GM21786 (cell line): ENCODE measurements around the gene DNAAF9.

Source experiments
- ATAC-seq: cut with Tn5 transposase; IDR thresholded peaks from one replicate; pipeline ENCODE4 v1.9.1; 2021; ENCODE audit not compliant: unreplicated experiment

Gene DNAAF9

GRCh38 chr20:3412600-3413392, 5.3 kb upstream of the DNAAF9 start:
- ATAC-seq: no peak

GRCh38 chr20:3410464-3410863, 3.0 kb upstream of the DNAAF9 start:
- no peak for ATAC-seq

GRCh38 chr20:3409417-3409816, 1.9 kb upstream of the DNAAF9 start:
- ATAC-seq: no peak

GRCh38 chr20:3407771-3408637, 535 bp upstream of the DNAAF9 start:
- peak; percentile 39 for ATAC-seq

GRCh38 chr20:3406481-3407039, 909 bp downstream of the DNAAF9 start:
- ATAC-seq: no peak

- ATAC-seq: no peak
Observed at GRCh38 chr20:3405696-3406358, 1.6 kb downstream of the DNAAF9 start.

GRCh38 chr20:3405139-3405538, 2.3 kb downstream of the DNAAF9 start:
- no peak for ATAC-seq

- no peak for ATAC-seq
Observed at GRCh38 chr20:3404402-3404801, 3.1 kb downstream of the DNAAF9 start.

- no peak for ATAC-seq
Observed at GRCh38 chr20:3403741-3404140, 3.7 kb downstream of the DNAAF9 start.

- ATAC-seq: no peak
Observed at GRCh38 chr20:3402453-3402852, 5.0 kb downstream of the DNAAF9 start.

- ATAC-seq: no peak
Observed at GRCh38 chr20:3400260-3401155, 7.0 kb downstream of the DNAAF9 start.

- no peak for ATAC-seq
Observed at GRCh38 chr20:3398681-3399252, 8.7 kb downstream of the DNAAF9 start.

- no peak for ATAC-seq
Observed at GRCh38 chr20:3396492-3396891, 11.0 kb downstream of the DNAAF9 start.

- ATAC-seq: no peak
Observed at GRCh38 chr20:3392756-3393155, 14.7 kb downstream of the DNAAF9 start.

- ATAC-seq: no peak
Observed at GRCh38 chr20:3390759-3391425, 16.6 kb downstream of the DNAAF9 start.

GRCh38 chr20:3383878-3384495, 23.5 kb downstream of the DNAAF9 start:
- no peak for ATAC-seq

- ATAC-seq: no peak
Observed at GRCh38 chr20:3382836-3383235, 24.6 kb downstream of the DNAAF9 start.

GRCh38 chr20:3380228-3381070, 27.0 kb downstream of the DNAAF9 start:
- ATAC-seq: no peak
